HFF-Myc (cell line): Measurements from ENCODE around the gene SLC40A1.

Experiments used
- DNase-seq: peaks from one replicate; pipeline ENCODE4 v3.0.0-alpha.2; 2011; ENCODE audit warnings: low read depth; ENCODE audit errors: extremely low read depth
- H3K4me3 ChIP-seq: replicated peaks from 2 replicates; pipeline ENCODE4 v1.5.1; 2011; ENCODE audit warnings: low read depth, mild to moderate bottlenecking, control low read depth, low read length
- TF ChIP-seq, protein P1 (sequence below): IDR thresholded peaks from 2 replicates; pipeline ENCODE4 v1.5.1; 2012; ENCODE audit warnings: mild to moderate bottlenecking, low read depth, low read length, control low read depth; ENCODE audit errors: missing control alignments

SLC40A1 gene

GRCh38 chr2:189543367-189543766, 37.2 kb downstream of the SLC40A1 start:
- H3K4me3 ChIP-seq, result no peak overlapping the region
- TF ChIP-seq, protein P1, sequence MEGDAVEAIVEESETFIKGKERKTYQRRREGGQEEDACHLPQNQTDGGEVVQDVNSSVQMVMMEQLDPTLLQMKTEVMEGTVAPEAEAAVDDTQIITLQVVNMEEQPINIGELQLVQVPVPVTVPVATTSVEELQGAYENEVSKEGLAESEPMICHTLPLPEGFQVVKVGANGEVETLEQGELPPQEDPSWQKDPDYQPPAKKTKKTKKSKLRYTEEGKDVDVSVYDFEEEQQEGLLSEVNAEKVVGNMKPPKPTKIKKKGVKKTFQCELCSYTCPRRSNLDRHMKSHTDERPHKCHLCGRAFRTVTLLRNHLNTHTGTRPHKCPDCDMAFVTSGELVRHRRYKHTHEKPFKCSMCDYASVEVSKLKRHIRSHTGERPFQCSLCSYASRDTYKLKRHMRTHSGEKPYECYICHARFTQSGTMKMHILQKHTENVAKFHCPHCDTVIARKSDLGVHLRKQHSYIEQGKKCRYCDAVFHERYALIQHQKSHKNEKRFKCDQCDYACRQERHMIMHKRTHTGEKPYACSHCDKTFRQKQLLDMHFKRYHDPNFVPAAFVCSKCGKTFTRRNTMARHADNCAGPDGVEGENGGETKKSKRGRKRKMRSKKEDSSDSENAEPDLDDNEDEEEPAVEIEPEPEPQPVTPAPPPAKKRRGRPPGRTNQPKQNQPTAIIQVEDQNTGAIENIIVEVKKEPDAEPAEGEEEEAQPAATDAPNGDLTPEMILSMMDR, result no peak
- DNase-seq, result no peak

DNA sequence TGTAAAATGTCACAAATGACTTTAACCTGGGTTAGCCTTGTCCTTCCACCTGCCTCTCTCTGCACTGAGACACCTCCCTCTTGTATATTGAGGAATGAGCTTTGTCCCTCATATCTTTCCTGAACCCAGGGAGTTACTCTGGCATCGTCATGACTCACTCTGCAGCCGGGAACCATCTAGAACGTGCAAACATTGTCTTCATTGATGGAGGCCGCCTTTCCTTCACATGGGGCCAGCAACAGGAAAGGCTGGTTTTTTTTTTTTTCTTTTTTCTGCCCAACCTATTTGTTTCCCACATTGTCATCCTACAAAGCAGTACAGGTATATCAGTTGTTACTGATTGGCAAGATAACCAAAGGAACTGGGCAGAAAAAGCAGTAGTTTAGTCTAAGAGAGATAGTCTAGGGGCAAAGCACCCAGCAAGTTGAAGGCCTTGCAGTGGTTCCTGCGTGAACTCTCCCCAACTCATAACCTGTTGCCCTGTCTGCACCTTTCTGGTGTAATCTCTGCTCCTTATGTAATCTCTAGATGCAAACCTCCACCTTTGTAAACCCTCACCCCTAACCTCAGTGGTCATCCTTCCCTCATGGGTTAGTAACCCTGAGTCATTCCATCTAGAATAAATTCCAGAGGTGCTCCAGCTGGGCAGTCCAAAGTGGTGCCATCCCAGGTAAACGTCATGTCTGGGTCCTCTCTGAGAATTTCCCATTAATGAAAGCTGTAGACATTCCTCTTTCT, 38.3 kb downstream of the SLC40A1 start:
- no peak for DNase-seq
- TF ChIP-seq, protein P1, result no peak
- no peak overlapping the region for H3K4me3 ChIP-seq

- no peak overlapping the region for H3K4me3 ChIP-seq
- TF ChIP-seq, protein P1, result no peak
- no peak for DNase-seq
Measured at GRCh38 chr2:189541591-189541990, 39.0 kb downstream of the SLC40A1 start.

GRCh38 chr2:189540551-189540950, 40.0 kb downstream of the SLC40A1 start:
- TF ChIP-seq, protein P1, result no peak
- no peak overlapping the region for H3K4me3 ChIP-seq
- DNase-seq, result no peak

- no peak overlapping the region for H3K4me3 ChIP-seq
- TF ChIP-seq, protein P1, result no peak
- DNase-seq, result no peak
Measured at GRCh38 chr2:189538402-189538801, 42.2 kb downstream of the SLC40A1 start.

- no peak for DNase-seq
- TF ChIP-seq, protein P1, result no peak
- no peak overlapping the region for H3K4me3 ChIP-seq
Measured at GRCh38 chr2:189536830-189537229, 43.8 kb downstream of the SLC40A1 start.
